AG04450 (cell line): ENCODE data around the gene MAP4K5. TPM values are rescaled to one million over a fixed set of nuclear protein-coding genes. Genes with fewer than 3 reads are reported as not detected.
"Not testable (repeated sequence)": the region's sequence is repeated elsewhere in the genome, so short reads cannot be mapped to it uniquely, and the experiment has no call there.

Experiments used
- CTCF ChIA-PET: fragments of 300-600, 350-600 bp; formaldehyde crosslinking; extraction: SDS; loops from one replicate; lab custom pipeline; 2022; ENCODE audit warnings: antibody characterized with exemption, inconsistent platforms; lab: Charles Lee
- POLR2A ChIA-PET: fragments of 350-600 bp; formaldehyde crosslinking; extraction: SDS; loops from one replicate; lab custom pipeline; 2021; ENCODE audit warnings: antibody characterized with exemption, inconsistent platforms; lab: Yijun Ruan, JAX
- DNase-seq: peaks from one replicate; pipeline ENCODE4 v3.0.0-alpha.2; 2011; ENCODE audit warnings: low read depth, low spot score
- H3K27ac ChIP-seq: one replicate; pipeline ENCODE4 v1.5.1; 2012; ENCODE audit warnings: low read depth, low read length, control low read depth
- H3K27me3 ChIP-seq: one replicate; pipeline ENCODE4 v1.6.0; 2012; ENCODE audit warnings: low read length; ENCODE audit not compliant: control insufficient read depth, insufficient read depth
- H3K4me3 ChIP-seq: 2 replicates; pipeline ENCODE4 v1.5.1; 2011; ENCODE audit warnings: mild to moderate bottlenecking, low read depth, low read length, control low read depth
- H3K9me3 ChIP-seq: 2 replicates; pipeline ENCODE4 v1.5.1; 2012; ENCODE audit warnings: low read length; ENCODE audit not compliant: control insufficient read depth, insufficient read depth
- CTCF ChIP-seq: IDR thresholded peaks from 2 replicates; pipeline ENCODE4 v1.5.1; 2011; ENCODE audit warnings: low read depth, low read length, control low read depth, inconsistent platforms
- polyA plus RNA-seq: library from polyadenylated mRNA; depleted of rRNA; stranded (reverse); fragments of >200 nt; gene quantifications from 2 replicates; pipeline ENCODE4 v1.2.3, GENCODE V29; 2011

Gene MAP4K5
- polyA plus RNA-seq, 1 experiment = 35.4 TPM

- Histone ChIP-seq H3K9me3 (no peaks in the 10 kb centered on the region), H3K4me3 (no peak overlapping the region), H3K27ac (no peak overlapping the region), H3K27me3 (no peaks in the 10 kb centered on the region)
- no peak for TF ChIP-seq CTCF
- DNase-seq = no peak
- CTCF ChIA-PET = interaction anchor here (0.5 kb wide), 1 partner anchor 24 kb away, joined by 3 read pairs; no protein-coding TSS in a partner anchor
- POLR2A ChIA-PET = no interaction called here
Measured at GRCh38 chr14:50512463-50512862, 19.9 kb downstream of the MAP4K5 start.

- ChIA-PET POLR2A (no interaction called here), CTCF (no interaction called here)
- TF ChIP-seq CTCF = no peak
- no peak for DNase-seq
- Histone ChIP-seq H3K27ac (no peak overlapping the region), H3K9me3 (no peaks in the 10 kb centered on the region), H3K27me3 (no peaks in the 10 kb centered on the region), H3K4me3 (no peak overlapping the region)
Measured at GRCh38 chr14:50510157-50510556, 22.2 kb downstream of the MAP4K5 start.

GRCh38 chr14:50507078-50507477 lies 25.3 kb downstream of the MAP4K5 start:
- H3K4me3 ChIP-seq, H3K9me3 ChIP-seq, CTCF ChIA-PET, DNase-seq, H3K27ac ChIP-seq, H3K27me3 ChIP-seq, POLR2A ChIA-PET: not testable (repeated sequence)

GRCh38 chr14:50501642-50502041 lies 30.7 kb downstream of the MAP4K5 start:
- TF ChIP-seq CTCF = no peak
- Histone ChIP-seq H3K27me3 (no peaks in the 10 kb centered on the region), H3K27ac (no peak overlapping the region), H3K4me3 (no peak overlapping the region), H3K9me3 (no peaks in the 10 kb centered on the region)
- ChIA-PET POLR2A (no interaction called here), CTCF (interaction anchor here (0.6 kb wide), 1 partner anchor 184 kb away, joined by 3 read pairs; no protein-coding TSS in a partner anchor)
- DNase-seq = peak; percentile 16

- Histone ChIP-seq H3K27ac (no peak overlapping the region), H3K9me3 (no peaks in the 10 kb centered on the region; the same call in 1 of the 2 replicates), H3K4me3 (no peak overlapping the region), H3K27me3 (no peaks in the 10 kb centered on the region)
- TF ChIP-seq CTCF = no peak
- ChIA-PET CTCF (no interaction called here), POLR2A (no interaction called here)
- DNase-seq = no peak
Measured at GRCh38 chr14:50497351-50497750, 35.0 kb downstream of the MAP4K5 start.
